Measurements from ENCODE around the gene JAK2.
"Not testable (repeated sequence)": the region's sequence is repeated elsewhere in the genome, so short reads cannot be mapped to it uniquely, and the experiment has no call there.

The JAK2 gene

GRCh38 chr9:5043381-5043780 lies 58.3 kb downstream of the JAK2 start:
- DNase-seq: no peak

- no peak for DNase-seq
Measured at GRCh38 chr9:5044160-5044559, 59.1 kb downstream of the JAK2 start.

GRCh38 chr9:5052838-5053237 lies 67.8 kb downstream of the JAK2 start:
- DNase-seq: no peak

- no peak for DNase-seq
Measured at GRCh38 chr9:5062631-5063030, 77.6 kb downstream of the JAK2 start.

- no peak for DNase-seq
Measured at GRCh38 chr9:5072871-5073270, 87.8 kb downstream of the JAK2 start.

- no peak for DNase-seq
Measured at GRCh38 chr9:5073701-5074100, 88.6 kb downstream of the JAK2 start.

- no peak for DNase-seq
Measured at GRCh38 chr9:5085993-5086392, 100.9 kb downstream of the JAK2 start.

GRCh38 chr9:5089737-5090136 lies 104.7 kb downstream of the JAK2 start:
- DNase-seq: no peak

- DNase-seq: no peak
Measured at GRCh38 chr9:5095795-5096194, 110.7 kb downstream of the JAK2 start.

- no peak for DNase-seq
Measured at GRCh38 chr9:5099466-5099865, 114.4 kb downstream of the JAK2 start.

GRCh38 chr9:5101127-5101526 lies 116.1 kb downstream of the JAK2 start:
- DNase-seq: not testable (repeated sequence)

GRCh38 chr9:5106517-5106916 lies 121.4 kb downstream of the JAK2 start:
- DNase-seq: not testable (repeated sequence)

GRCh38 chr9:5110867-5111681 lies 126.0 kb downstream of the JAK2 start:
- DNase-seq: no peak

GRCh38 chr9:5111696-5112095 lies 126.6 kb downstream of the JAK2 start:
- DNase-seq: no peak

- DNase-seq: no peak
Measured at GRCh38 chr9:5112109-5112592, 127.1 kb downstream of the JAK2 start.

- DNase-seq: no peak
Measured at GRCh38 chr9:5112646-5113045, 127.6 kb downstream of the JAK2 start.

- no peak for DNase-seq
Measured at GRCh38 chr9:5113523-5113922, 128.5 kb downstream of the JAK2 start.

- DNase-seq: no peak
Measured at GRCh38 chr9:5113994-5114748, 129.1 kb downstream of the JAK2 start.

- no peak for DNase-seq
Measured at GRCh38 chr9:5122116-5122515, 137.0 kb downstream of the JAK2 start.

- no peak for DNase-seq
Measured at GRCh38 chr9:5122516-5122915, 137.4 kb downstream of the JAK2 start.

- DNase-seq: no peak
Measured at GRCh38 chr9:5140151-5140550, 155.1 kb downstream of the JAK2 start.

- no peak for DNase-seq
Measured at GRCh38 chr9:5144217-5144616, 159.1 kb downstream of the JAK2 start.

- DNase-seq: no peak
Measured at GRCh38 chr9:5146241-5146640, 161.2 kb downstream of the JAK2 start.
